HCT116 (cell line): ENCODE data around the gene SMOC1. TPM values are rescaled to one million over a fixed set of nuclear protein-coding genes. Genes with fewer than 3 reads are reported as not detected.

Source experiments
- ATAC-seq: fragments of 200-7000 bp; cut with Tn5 transposase; 2 replicates; pipeline ENCODE4 v1.9.1; 2020; ENCODE audit warnings: mild to moderate bottlenecking, moderate library complexity
- BruUV-seq: library from RNA; stranded (reverse); fragments of 400-500 nt; replicated peaks from 2 replicates; lab custom pipeline; 2021; lab: Mats Ljungman, UMichigan
- CTCF ChIA-PET: fragments of 300-600 bp; sonication (Branson Sonifier 250); formaldehyde crosslinking; loops from one replicate; lab custom pipeline; 2021; ENCODE audit warnings: antibody characterized with exemption; lab: Charles Lee
- POLR2A ChIA-PET: fragments of 300-600, 350-600 bp; sonication (Branson Sonifier 250); formaldehyde crosslinking; loops from one replicate; lab custom pipeline; 2021; ENCODE audit warnings: antibody characterized with exemption; lab: Charles Lee
- RAD21 ChIA-PET, 2 experiments: fragments of 300-600 bp; sonication (Branson Sonifier 250); formaldehyde crosslinking; loops; one replicate each; lab custom pipeline; 2023; ENCODE audit warnings: low total read pairs in 2 of 2; ENCODE audit not compliant: uncharacterized antibody in 2 of 2, unreplicated experiment in 2 of 2, low non-redundant PET in 1 of 2; lab: Charles Lee
- DNase-seq: peaks from one replicate; pipeline ENCODE4 v3.0.0-alpha.2; 2010; ENCODE audit warnings: low read depth, low spot score
- H2AFZ ChIP-seq: fragments of 200-600 bp; shearing (Covaris generic), sonication (generic); 2 replicates; pipeline ENCODE4 v1.6.1; 2017; ENCODE audit warnings: low read depth, mixed run types, mixed read lengths, antibody characterized with exemption, low read length; ENCODE audit not compliant: poor library complexity, severe bottlenecking
- H3K27ac ChIP-seq: 2 replicates; pipeline ENCODE4 v1.5.1; 2012; ENCODE audit warnings: low read depth, low read length
- H3K27me3 ChIP-seq: fragments of 200-600 bp; sonication (generic); 2 replicates; pipeline ENCODE4 v1.6.1; 2016; ENCODE audit warnings: mixed run types, low read length, mixed read lengths; ENCODE audit not compliant: insufficient read depth
- H3K36me3 ChIP-seq, 2 experiments: fragments of 200-500 bp in 1 of 2; fragments of 200-600 bp in 1 of 2; sonication (Bioruptor generic) in 1 of 2; sonication (generic) in 1 of 2; 2 replicates each; pipeline versions ENCODE4 v1.5.1 to v1.6.1; 2014 to 2016; ENCODE audit warnings: low read length in 2 of 2, inconsistent platforms in 1 of 2, mixed read lengths in 1 of 2, mixed run types in 1 of 2; ENCODE audit not compliant: insufficient read depth in 2 of 2, control insufficient read depth in 1 of 2
- H3K4me1 ChIP-seq, 2 experiments: fragments of 200-600 bp in 1 of 2; sonication (generic) in 1 of 2; 2 replicates each; pipeline versions ENCODE4 v1.5.1 to v1.6.1; 2012 to 2017; ENCODE audit warnings: low read length in 2 of 2, inconsistent platforms in 1 of 2, mild to moderate bottlenecking in 1 of 2, mixed read lengths in 1 of 2, mixed run types in 1 of 2, moderate library complexity in 1 of 2; ENCODE audit not compliant: insufficient read depth in 2 of 2, control insufficient read depth in 1 of 2
- H3K4me2 ChIP-seq: fragments of 200-600 bp; sonication (generic); 2 replicates; pipeline ENCODE4 v1.6.1; 2017; ENCODE audit warnings: mixed run types, low read length, mixed read lengths
- H3K4me3 ChIP-seq, 2 experiments: fragments of 200-600 bp in 1 of 2; sonication (generic) in 1 of 2; replicated peaks in 1 of 2; 2 replicates each; pipeline ENCODE4 v1.5.1; 2011 to 2016; ENCODE audit warnings: low read length in 2 of 2, control low read depth in 1 of 2, low read depth in 1 of 2, mild to moderate bottlenecking in 1 of 2, mixed read lengths in 1 of 2, mixed run types in 1 of 2
- H3K79me2 ChIP-seq: fragments of 200-600 bp; sonication (generic); 2 replicates; pipeline ENCODE4 v1.6.1; 2017; ENCODE audit warnings: mild to moderate bottlenecking, mixed run types, low read length, moderate library complexity, mixed read lengths; ENCODE audit not compliant: insufficient read depth
- H3K9ac ChIP-seq: fragments of 200-600 bp; sonication (generic); 2 replicates; pipeline ENCODE4 v1.6.1; 2016; ENCODE audit warnings: low read length, mixed read lengths
- H3K9me2 ChIP-seq: fragments of 200-600 bp; sonication (generic), shearing (Covaris generic); 2 replicates; pipeline ENCODE4 v1.6.1; 2017; ENCODE audit warnings: mixed run types, mild to moderate bottlenecking, moderate library complexity; ENCODE audit not compliant: insufficient read depth
- H3K9me3 ChIP-seq, 2 experiments: fragments of 200-500 bp in 1 of 2; fragments of 200-600 bp in 1 of 2; sonication (Bioruptor generic) in 1 of 2; sonication (generic) in 1 of 2; 2 replicates each; pipeline ENCODE4 v1.6.1; 2014 to 2017; ENCODE audit warnings: low read length in 2 of 2, mixed read lengths in 2 of 2, inconsistent platforms in 1 of 2, low read depth in 1 of 2, mild to moderate bottlenecking in 1 of 2, mixed run types in 1 of 2, moderate library complexity in 1 of 2; ENCODE audit not compliant: control insufficient read depth in 1 of 2, insufficient read depth in 1 of 2
- H4K20me1 ChIP-seq: fragments of 200-600 bp; sonication (generic), shearing (Covaris generic); 2 replicates; pipeline ENCODE4 v1.6.1; 2017; ENCODE audit warnings: mixed run types, mild to moderate bottlenecking, moderate library complexity; ENCODE audit not compliant: insufficient read depth
- CEBPB ChIP-seq: IDR thresholded peaks from 2 replicates; pipeline ENCODE4 v1.6.1; 2012; ENCODE audit warnings: low read depth
- EGR1 ChIP-seq: IDR thresholded peaks from 2 replicates; pipeline ENCODE4 v1.6.1; 2012; ENCODE audit warnings: low read depth
- EZH2 ChIP-seq: fragments of 200-600 bp; sonication (generic); IDR thresholded peaks from 2 replicates; pipeline ENCODE4 v1.6.1; 2017; ENCODE audit warnings: antibody characterized with exemption, mixed run types
- EZH2phosphoT487 ChIP-seq: fragments of 200-600 bp; IDR thresholded peaks from 2 replicates; pipeline ENCODE4 v1.6.1; 2018; ENCODE audit warnings: antibody characterized with exemption, borderline replicate concordance
- SP1 ChIP-seq: IDR thresholded peaks from 2 replicates; pipeline ENCODE4 v1.6.1; 2012; ENCODE audit warnings: low read depth
- YY1 ChIP-seq: IDR thresholded peaks from 2 replicates; pipeline ENCODE4 v1.6.1; 2011; ENCODE audit warnings: low read length, low read depth, moderate library complexity, mild to moderate bottlenecking; ENCODE audit not compliant: insufficient replicate concordance; ENCODE audit errors: extremely low read depth
- ZNF274 ChIP-seq: fragments of 200-500 bp; sonication (Bioruptor generic); IDR thresholded peaks from 2 replicates; pipeline ENCODE4 v1.6.1; 2014; ENCODE audit warnings: mild to moderate bottlenecking, low read depth, low read length, inconsistent platforms
- intact Hi-C: fragments of 100-400 bp; cut with micrococcal nuclease; formaldehyde crosslinking; loops from 2 replicates; pipeline ENCODE4 v1.10.0; 2022
- total RNA-seq: library from RNA; stranded (reverse); gene quantifications from one replicate; pipeline ENCODE4 v1.2.1, GENCODE V29; 2021; ENCODE audit not compliant: unreplicated experiment
- TF ChIP-seq, protein P1 (sequence below): IDR thresholded peaks from 2 replicates; pipeline ENCODE4 v1.6.1; 2012; ENCODE audit warnings: low read depth
- TF ChIP-seq, protein P2 (sequence below): IDR thresholded peaks from 2 replicates; pipeline ENCODE4 v1.6.1; 2012
- TF ChIP-seq, protein P3 (sequence below), 3 experiments: fragments of 200-600 bp in 1 of 3; sonication (generic) in 1 of 3; IDR thresholded peaks in 2 of 3; conservative IDR thresholded peaks in 1 of 3; 2 replicates each; pipeline ENCODE4 v1.5.1; 2012 to 2017; ENCODE audit warnings: low read depth in 2 of 3, low read length in 2 of 3, antibody characterized with exemption in 1 of 3, borderline replicate concordance in 1 of 3, control low read depth in 1 of 3, mild to moderate bottlenecking in 1 of 3, mixed read lengths in 1 of 3, mixed run types in 1 of 3, moderate library complexity in 1 of 3; ENCODE audit not compliant: insufficient read depth in 1 of 3

Gene SMOC1
- total RNA-seq, 1 experiment from 2014 or later = not detected

DNA sequence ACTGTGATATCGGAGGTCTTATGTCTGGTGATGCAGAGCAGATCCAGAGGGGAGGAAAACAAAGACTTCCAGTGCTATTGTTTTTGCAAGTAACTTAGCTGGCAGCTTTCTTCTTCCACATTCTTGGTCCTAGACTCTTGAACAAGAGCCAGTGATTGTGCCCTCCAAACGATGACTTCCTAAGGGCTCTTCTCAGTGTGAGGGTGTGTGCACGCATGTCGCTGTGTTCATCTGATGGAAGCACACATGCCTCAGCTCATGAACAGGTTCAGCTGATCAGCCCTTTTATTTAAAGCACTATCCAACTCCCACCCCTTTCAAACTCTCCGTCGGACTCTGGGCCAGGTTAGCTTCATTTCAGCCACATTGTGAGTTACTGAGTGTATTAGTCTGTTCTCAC, 59.5 kb downstream of the SMOC1 start (continued):
- TF ChIP-seq, protein P1, sequence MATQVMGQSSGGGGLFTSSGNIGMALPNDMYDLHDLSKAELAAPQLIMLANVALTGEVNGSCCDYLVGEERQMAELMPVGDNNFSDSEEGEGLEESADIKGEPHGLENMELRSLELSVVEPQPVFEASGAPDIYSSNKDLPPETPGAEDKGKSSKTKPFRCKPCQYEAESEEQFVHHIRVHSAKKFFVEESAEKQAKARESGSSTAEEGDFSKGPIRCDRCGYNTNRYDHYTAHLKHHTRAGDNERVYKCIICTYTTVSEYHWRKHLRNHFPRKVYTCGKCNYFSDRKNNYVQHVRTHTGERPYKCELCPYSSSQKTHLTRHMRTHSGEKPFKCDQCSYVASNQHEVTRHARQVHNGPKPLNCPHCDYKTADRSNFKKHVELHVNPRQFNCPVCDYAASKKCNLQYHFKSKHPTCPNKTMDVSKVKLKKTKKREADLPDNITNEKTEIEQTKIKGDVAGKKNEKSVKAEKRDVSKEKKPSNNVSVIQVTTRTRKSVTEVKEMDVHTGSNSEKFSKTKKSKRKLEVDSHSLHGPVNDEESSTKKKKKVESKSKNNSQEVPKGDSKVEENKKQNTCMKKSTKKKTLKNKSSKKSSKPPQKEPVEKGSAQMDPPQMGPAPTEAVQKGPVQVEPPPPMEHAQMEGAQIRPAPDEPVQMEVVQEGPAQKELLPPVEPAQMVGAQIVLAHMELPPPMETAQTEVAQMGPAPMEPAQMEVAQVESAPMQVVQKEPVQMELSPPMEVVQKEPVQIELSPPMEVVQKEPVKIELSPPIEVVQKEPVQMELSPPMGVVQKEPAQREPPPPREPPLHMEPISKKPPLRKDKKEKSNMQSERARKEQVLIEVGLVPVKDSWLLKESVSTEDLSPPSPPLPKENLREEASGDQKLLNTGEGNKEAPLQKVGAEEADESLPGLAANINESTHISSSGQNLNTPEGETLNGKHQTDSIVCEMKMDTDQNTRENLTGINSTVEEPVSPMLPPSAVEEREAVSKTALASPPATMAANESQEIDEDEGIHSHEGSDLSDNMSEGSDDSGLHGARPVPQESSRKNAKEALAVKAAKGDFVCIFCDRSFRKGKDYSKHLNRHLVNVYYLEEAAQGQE = no peak

DNA sequence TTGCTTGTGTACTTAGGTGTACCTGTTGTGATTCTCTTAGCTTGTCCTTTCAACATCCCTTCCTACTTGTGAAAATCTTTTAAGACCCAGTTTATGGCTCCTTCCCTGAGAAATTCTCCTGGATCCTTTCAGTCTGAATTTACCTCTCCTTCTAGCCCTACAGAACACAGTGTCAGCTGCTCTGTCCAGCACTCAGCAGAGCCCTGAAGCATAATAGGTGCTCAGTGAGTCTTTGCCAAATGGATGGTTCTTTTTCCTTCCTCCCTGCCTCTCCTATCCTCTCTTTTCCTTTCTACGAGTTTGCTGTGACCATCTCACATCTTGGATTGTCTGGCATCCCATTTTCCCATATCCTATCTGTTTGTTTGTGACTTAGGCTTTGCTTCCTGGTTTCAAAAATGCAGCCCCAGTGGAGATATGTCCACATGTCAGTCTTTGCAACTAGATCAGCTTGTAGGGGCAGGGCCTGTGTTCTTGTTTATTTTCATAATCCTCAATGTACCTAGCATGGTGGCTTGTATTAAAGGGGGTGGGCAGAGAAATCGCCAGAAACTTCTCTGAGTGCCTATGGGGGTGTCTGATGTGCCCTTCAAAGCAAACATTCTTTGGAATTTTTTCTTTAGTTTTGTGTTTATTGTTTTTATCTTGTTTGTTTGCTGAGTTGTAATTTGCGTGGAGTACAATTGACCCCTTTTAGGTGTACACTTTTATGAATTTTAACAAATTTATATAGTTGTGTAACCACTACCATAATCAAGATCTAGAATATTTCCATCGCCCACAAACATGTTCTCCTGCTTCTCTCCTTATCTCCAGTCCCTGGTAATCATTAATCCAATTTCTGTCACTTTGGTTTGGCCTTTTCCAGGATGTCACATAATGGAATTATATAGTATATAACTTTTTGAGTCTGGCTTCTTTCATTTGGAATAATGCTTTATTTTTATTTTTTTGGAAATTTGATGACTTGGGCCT, 62.8 kb downstream of the SMOC1 start:
- Histone ChIP-seq H3K4me2 (no peak overlapping the region), H2AFZ (no peak overlapping the region), H3K4me3 (no peak overlapping the region), H3K27me3 (peaks cover 76% of the 10 kb centered on the region), H4K20me1 (no peaks in the 10 kb centered on the region), H3K9me3 (no peaks in the 10 kb centered on the region), H3K9me2 (no peaks in the 10 kb centered on the region), H3K4me1 (no peaks in the 10 kb centered on the region), H3K36me3 (no peaks in the 10 kb centered on the region), H3K9ac (no peak overlapping the region), H3K27ac (no peak overlapping the region), H3K79me2 (no peaks in the 10 kb centered on the region)
- ATAC-seq = no peak
- no TSS peak for BruUV-seq
- POLR2A ChIA-PET = no interaction called here
- CTCF ChIA-PET = no interaction called here
- RAD21 ChIA-PET = no interaction called here
- intact Hi-C loops = no loop called here
- DNase-seq = no peak
- TF ChIP-seq SP1 (no peak), YY1 (no peak), EZH2 (no peak), EZH2phosphoT487 (no peak), EGR1 (no peak), ZNF274 (no peak), CEBPB (no peak)
- TF ChIP-seq, protein P2, sequence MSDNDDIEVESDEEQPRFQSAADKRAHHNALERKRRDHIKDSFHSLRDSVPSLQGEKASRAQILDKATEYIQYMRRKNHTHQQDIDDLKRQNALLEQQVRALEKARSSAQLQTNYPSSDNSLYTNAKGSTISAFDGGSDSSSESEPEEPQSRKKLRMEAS = no peak
- TF ChIP-seq, protein P3, sequence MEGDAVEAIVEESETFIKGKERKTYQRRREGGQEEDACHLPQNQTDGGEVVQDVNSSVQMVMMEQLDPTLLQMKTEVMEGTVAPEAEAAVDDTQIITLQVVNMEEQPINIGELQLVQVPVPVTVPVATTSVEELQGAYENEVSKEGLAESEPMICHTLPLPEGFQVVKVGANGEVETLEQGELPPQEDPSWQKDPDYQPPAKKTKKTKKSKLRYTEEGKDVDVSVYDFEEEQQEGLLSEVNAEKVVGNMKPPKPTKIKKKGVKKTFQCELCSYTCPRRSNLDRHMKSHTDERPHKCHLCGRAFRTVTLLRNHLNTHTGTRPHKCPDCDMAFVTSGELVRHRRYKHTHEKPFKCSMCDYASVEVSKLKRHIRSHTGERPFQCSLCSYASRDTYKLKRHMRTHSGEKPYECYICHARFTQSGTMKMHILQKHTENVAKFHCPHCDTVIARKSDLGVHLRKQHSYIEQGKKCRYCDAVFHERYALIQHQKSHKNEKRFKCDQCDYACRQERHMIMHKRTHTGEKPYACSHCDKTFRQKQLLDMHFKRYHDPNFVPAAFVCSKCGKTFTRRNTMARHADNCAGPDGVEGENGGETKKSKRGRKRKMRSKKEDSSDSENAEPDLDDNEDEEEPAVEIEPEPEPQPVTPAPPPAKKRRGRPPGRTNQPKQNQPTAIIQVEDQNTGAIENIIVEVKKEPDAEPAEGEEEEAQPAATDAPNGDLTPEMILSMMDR (IDR thresholded peaks at IDR 0.05 in 2 of 3, conservative IDR thresholded peaks at IDR 0.05 in 1 of 3; ENCODE audit: borderline replicate concordance in 1 of 3, insufficient read depth in 1 of 3, low read depth in 2 of 3, low read length in 2 of 3) = no peak
- TF ChIP-seq, protein P1 = no peak
